HK-2 (cell line): ENCODE measurements around the gene GRIP2.
A peak's percentile ranks its signal among the peaks of the same experiment; 100 is the strongest.
"Not testable (repeated sequence)": the region's sequence is repeated elsewhere in the genome, so short reads cannot be mapped to it uniquely, and the experiment has no call there.

Source experiments
- DNase-seq: peaks from one replicate; pipeline ENCODE4 v3.0.0-alpha.2; 2018; ENCODE audit not compliant: unreplicated experiment

Gene GRIP2

GRCh38 chr3:14520967-14521366, 19.2 kb downstream of the GRIP2 start:
- DNase-seq, result no peak

DNA sequence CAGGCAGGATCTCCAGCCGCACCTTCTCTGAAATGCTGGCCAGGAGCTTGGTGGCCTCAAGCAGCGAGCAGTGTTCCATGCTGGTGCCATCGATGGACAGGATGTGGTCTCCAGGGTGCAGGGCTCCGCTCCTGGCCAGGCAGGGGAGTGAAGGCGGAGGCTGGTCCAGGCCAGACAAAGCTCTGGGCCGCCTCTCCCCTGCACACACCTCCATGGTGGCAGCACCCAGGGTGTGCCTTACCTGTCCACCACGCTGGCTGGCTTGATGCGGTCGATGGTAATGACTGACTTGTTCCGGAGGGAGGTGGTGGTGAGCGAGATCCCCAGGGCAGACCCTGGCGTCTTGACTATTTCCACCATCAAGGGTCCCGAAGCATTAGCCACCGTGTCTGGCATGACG, 20.0 kb downstream of the GRIP2 start:
- no peak for DNase-seq

DNA sequence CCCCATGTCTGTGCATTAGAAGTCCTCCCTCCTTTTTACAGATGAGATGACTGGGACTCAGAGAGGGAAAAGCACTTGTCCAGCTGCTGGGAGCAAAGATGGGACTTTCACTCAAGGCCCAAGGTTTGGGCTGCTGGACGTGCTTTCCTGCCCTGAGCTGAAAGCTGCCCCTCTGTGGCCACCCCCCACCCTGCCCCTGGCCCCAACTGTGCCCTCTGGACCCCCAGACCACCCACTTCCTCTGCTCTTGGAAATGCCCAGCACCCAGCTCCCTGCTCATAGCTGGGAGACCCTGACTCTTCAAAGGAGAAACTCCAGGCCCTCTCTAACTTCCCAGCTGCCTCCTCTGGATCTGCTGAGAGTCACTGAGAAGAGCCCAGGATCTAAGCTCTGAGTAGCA, 20.7 kb downstream of the GRIP2 start:
- no peak for DNase-seq

- no peak for DNase-seq
Measured at GRCh38 chr3:14518893-14519292, 21.2 kb downstream of the GRIP2 start.

DNA sequence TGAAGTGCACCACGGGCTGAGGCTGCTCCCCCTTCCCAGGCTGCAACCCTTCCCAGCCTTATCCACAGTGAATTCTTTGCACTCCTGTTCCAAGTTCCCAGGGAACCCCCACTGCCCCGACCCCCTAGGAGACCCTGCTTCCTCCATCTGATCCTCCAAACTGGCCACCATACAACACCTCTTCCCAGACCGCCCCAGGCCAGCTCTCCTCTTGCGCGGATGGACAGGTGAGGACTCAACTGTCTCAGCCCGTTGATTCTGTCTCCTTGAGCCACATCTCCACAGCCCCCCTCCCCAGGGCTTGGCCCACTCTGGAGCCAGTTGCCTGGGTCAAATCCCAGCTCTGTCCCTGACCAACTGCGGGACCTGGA, 21.7 kb downstream of the GRIP2 start:
- no peak for DNase-seq

DNA sequence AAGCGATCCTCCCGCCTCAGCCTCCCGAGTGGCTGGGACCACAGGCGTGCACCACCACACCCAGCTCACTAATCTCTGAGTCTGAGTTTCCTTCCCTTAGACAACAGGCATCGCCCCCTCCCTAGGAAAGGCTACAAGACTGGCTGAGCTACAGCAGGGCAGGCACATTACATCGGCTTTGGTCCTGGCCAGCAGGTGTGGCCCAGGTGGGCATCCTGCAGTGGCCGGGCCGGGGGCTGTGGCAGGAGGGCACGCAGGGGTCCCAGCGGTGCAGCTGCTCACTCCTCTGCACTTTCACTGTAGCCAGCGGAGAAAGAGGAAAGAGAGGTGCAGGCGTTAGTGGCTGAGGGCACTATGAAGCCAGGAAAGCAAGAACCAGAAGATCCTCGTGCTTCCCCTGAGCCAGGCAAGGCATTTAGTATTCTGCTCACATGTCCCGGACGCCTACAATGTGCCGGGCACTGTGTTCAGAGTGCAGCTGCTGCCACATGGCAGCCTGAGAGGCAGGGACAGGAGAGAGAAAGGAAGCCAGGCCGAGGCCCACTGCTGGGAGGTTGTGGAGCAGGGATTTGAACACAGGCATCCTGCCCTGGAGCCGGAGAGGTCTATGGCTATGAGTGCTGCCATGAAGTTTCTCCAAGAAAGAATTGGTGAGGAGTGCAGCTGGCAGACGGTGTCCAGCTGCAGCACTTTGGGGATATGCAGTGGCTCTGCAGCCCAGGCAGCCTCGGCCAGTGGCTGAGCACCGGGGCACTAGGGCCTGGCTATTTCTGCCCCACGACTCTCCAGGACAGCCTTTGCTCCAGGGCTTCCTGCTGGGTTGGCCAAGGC, 22.3 kb downstream of the GRIP2 start:
- no peak for DNase-seq

DNA sequence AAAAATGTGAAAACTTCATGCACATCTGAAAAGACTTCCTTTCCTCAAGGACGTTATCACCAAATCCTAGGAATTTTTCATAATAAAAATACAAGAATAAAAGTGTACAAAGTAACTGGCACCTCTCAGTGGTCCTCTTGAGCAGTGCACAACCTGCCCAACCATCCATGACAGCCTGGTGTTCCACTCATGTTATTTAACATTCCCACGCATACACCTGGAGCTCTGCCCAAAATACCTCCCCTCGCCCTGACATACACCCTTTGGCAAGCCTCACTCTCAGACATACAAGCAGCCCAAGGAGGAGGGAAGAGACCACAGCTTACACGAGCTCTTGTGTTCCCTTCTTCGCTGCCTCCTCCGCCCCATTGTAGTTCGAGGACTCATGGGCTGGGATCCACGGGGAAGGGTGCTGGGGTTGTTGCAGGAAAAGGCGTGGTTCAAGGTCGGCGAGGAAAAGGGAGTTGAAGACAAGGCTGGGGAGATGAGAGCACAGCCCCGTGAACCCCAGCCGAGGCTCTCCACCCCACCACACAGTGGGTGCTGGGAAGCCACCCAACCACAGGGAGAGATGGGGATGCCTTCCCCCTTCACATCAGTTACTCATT, 23.3 kb downstream of the GRIP2 start:
- no peak for DNase-seq

DNA sequence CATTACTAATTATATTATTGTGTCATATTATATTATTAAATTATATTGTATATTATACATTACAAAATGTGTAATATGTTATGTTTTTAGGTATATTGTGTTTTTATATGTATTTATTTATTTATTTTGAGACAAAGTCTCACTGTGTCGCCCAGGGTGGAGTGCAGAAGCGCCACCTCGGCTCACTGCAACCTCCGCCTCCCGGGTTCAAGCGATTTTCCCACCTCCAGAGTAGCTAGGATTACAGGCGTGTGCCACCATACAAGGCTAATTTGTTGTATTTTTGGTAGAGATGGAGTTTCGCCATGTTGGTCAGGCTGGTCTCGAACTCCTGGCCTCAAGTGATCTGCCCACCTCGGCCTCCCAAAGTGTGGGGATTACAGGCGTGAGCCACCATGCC, 24.6 kb downstream of the GRIP2 start:
- DNase-seq, result not testable (repeated sequence)

DNA sequence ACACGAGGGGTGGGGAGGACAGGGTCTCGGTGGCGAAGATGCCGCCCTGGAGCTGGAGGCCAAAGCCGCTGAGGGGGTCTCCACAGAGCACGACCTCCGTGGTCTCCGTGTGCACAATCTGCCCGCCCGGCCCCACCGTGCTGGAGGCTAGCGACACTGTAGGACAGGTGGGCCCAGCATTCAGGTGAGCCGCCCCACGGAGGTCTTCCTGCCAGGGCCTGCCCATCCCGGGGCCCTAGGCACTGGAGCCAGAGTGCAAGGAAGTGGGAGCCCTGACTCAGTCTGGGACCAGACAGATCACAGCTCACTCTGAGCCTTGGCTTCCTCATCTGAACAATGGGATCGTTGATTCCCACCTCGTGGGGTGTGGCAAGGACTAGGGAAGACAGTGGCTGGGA, 25.8 kb downstream of the GRIP2 start:
- no peak for DNase-seq

DNA sequence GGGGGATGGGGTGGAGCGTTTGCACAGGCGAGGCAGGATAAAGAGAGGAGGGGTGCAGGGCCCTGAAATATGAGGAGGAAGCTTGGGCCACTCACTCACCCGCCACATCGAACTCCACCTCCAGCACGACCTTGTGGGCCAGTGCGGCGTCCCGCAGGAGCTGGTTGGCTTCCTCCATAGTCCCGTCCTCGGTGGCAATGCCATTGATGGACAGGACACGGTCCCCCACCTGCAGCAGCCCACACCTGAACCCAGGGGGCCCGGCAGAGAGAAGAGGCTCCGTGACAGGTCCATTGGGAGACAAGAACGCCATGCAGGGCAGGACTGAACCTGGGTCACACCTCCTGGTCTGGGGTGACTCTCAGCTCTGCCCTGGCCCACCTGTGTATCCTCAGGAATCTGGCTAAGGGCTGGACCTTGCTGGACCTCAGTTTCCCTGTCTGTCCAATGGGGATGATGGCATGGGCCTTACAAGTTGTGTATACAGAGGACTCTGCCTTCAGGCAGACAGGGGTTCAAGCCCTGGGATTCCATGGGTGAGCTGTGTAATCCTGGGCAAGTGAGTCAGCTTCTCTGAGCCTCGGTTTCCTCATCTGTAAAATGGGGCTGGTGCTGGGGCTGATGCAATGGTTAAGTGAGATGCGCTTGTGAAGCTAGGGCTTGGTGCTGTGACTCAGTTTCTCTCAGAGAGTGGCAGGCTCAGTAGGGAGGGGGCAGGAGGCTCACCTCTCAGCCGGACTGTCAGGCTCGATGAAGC, 26.4 kb downstream of the GRIP2 start:
- DNase-seq, result no peak

DNA sequence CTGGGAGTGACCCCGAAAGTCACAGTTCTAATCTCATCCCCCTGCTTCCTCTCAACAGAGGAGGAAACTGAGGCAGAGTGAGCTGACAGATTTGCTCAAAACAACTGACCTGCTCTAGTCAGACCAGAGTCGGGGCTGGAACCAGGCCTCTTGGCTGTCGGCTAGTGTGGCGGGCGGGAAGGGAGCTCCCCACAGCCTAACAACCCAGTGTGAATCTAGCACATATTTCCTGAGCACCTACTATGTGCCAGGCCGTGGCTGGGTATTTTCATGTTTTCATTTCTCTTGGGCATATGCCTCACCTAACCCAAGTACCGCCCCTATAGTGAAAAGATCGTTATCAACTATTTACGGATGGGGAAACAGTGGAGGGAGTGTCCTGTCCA, 27.2 kb downstream of the GRIP2 start:
- no peak for DNase-seq

DNA sequence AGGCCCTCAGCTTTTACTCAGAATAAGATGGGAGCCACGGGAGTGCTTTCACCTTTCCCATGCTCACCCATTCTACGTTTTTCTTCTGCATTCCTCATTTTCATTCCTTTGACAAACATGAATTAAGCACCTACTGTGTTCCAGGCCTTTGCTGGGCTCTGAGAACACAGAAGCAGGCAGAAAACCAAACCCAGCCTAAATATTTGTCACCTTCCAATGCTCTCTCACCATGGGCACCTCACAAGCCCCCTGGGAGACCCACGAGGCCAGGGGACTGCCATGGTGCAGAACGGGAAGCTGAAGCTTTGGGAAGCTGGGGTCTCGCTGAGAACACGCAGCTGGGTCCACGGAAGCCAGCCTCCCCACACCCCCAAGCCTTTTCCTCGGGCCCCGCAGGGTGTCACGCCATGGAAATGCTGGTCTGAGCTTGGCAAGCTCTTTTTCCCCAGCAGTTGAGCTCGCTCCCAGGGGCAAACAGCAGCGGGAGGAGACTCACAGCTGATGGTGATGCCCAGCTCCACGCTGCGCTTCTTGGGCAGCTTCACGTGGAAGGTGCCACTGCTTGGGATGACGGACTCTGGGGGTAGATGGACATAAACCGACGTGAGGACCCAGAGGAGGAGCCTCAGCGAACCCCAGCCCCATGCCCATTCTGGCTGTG, 27.7 kb downstream of the GRIP2 start:
- no peak for DNase-seq

DNA sequence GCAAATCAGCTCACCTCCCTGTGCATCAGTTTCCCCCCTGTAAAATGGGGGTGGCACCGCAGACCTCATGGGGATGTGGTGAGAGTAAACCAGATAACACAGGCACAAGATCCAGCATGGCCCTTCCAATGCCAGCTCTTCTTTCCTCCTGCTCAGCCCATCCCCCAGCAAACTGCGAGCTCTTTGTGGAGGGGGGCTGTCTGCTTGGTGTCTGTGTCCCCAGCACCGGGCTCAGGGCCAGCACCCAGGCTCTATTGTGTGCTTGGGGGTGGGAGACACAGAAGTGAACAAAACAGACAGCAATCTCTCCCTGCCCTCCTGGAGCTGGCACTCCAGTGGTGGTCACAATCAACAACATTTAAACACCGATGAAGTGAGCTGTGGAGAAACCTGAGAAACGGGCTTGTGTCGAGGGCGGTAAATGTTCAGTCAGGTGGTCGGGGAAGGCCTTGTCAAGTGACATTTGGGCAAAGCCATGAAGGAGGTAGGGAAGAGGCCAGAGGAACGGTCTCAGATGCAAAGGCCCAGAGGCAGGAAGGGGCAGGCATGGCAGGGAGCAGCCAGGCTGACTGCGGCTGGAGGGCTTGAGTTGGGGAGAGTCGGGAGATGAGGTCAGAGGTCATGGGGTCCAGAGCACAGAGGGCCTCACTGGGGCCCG, 28.4 kb downstream of the GRIP2 start:
- DNase-seq, result no peak

GRCh38 chr3:14510838-14511622, 29.1 kb downstream of the GRIP2 start:
- no peak for DNase-seq

GRCh38 chr3:14509796-14510100, 30.4 kb downstream of the GRIP2 start:
- DNase-seq, result no peak

- DNase-seq, result peak; percentile 69
Measured at GRCh38 chr3:14508966-14509795, 31.0 kb downstream of the GRIP2 start.

- DNase-seq, result no peak
Measured at GRCh38 chr3:14508505-14508819, 31.7 kb downstream of the GRIP2 start.

- DNase-seq, result no peak
Measured at GRCh38 chr3:14507757-14508504, 32.2 kb downstream of the GRIP2 start.

GRCh38 chr3:14507305-14507741, 32.8 kb downstream of the GRIP2 start:
- DNase-seq, result no peak
